Measurements from ENCODE around the gene COL9A2. TPM values are rescaled to one million over a fixed set of nuclear protein-coding genes. Genes with fewer than 3 reads are reported as not detected.

COL9A2 gene
- total RNA-seq, 1 donor from 2014 or later = 4.6 TPM

GRCh38 chr1:40255231-40255630, 61.9 kb downstream of the COL9A2 start:
- no peak for TF ChIP-seq CTCF (conservative IDR thresholded peaks at IDR 0.05; ENCODE audit: low read depth, low read length)
- H3K4me3 ChIP-seq (ENCODE audit: low read depth, low read length) = no peak overlapping the region
- no peak for DNase-seq (ENCODE audit: low read depth)

- no peak for TF ChIP-seq CTCF (conservative IDR thresholded peaks at IDR 0.05; ENCODE audit: low read depth, low read length)
- no peak for DNase-seq (ENCODE audit: low read depth)
- no peak overlapping the region for H3K4me3 ChIP-seq (ENCODE audit: low read depth, low read length)
These were observed 64.5 kb downstream of the COL9A2 start for GRCh38 chr1:40252601-40253000.

- DNase-seq (ENCODE audit: low read depth) = no peak
- no peak overlapping the region for H3K4me3 ChIP-seq (ENCODE audit: low read depth, low read length)
- TF ChIP-seq CTCF (conservative IDR thresholded peaks at IDR 0.05; ENCODE audit: low read depth, low read length) = no peak
These were observed 65.6 kb downstream of the COL9A2 start for GRCh38 chr1:40251456-40251855.

Other genes with a start within 250 kb of the COL9A2 start
- gene PPT1, start 220.0 kb downstream of the COL9A2 start, total RNA-seq = 29.6 and 70.8 TPM in 2 replicates
- gene RLF, start 155.9 kb downstream of the COL9A2 start, total RNA-seq = 6.7 and 12.1 TPM in 2 replicates
- not detected in 2 replicates for gene TMCO2, start 69.3 kb downstream of the COL9A2 start, total RNA-seq
- gene ZMPSTE24, start 59.0 kb downstream of the COL9A2 start, total RNA-seq = 28.1 and 49.6 TPM in 2 replicates
- 4.9 and 11.0 TPM in 2 replicates for gene SMAP2, start 56.4 kb upstream of the COL9A2 start, total RNA-seq
- gene ZFP69B, start 133.2 kb upstream of the COL9A2 start, total RNA-seq = 2.6 and 4.1 TPM in 2 replicates
- gene ZFP69, start 160.0 kb upstream of the COL9A2 start, total RNA-seq = 0.58 and 2.6 TPM in 2 replicates
- gene EXO5, start 191.5 kb upstream of the COL9A2 start, total RNA-seq = 6.9 and 7.3 TPM in 2 replicates
- 3.9 and 4.8 TPM in 2 replicates for gene ZNF684, start 214.4 kb upstream of the COL9A2 start, total RNA-seq